H1 (cell line): ENCODE measurements around the gene MBD3L3. TPM values are rescaled to one million over a fixed set of nuclear protein-coding genes. Genes with fewer than 3 reads are reported as not detected.

ENCODE experiments used
- ASH2L ChIP-seq: fragments of 200-600, 300-600 bp; sonication (generic); IDR thresholded peaks from one replicate; pipeline ENCODE4 v1.7.1; 2017; ENCODE audit warnings: low read length
- FOSL1 ChIP-seq: IDR thresholded peaks from 2 replicates; pipeline ENCODE4 v1.6.1; 2011; ENCODE audit warnings: mild to moderate bottlenecking, low read depth, low read length, moderate library complexity; ENCODE audit not compliant: insufficient read depth
- GTF2F1 ChIP-seq: IDR thresholded peaks from 2 replicates; pipeline ENCODE4 v1.6.1; 2012; ENCODE audit warnings: low read depth, low read length, improper control_type of control experiment, borderline replicate concordance
- SRF ChIP-seq: IDR thresholded peaks from 2 replicates; pipeline ENCODE4 v1.6.1; 2011; ENCODE audit warnings: mild to moderate bottlenecking, low read depth, low read length, moderate library complexity
- polyA plus RNA-seq, 7 experiments: library from polyadenylated mRNA; depleted of rRNA in 3 of 7; stranded (reverse) in 5 of 7; unstranded in 2 of 7; fragments of >200 nt in 5 of 7; fragments of 200-250 nt in 2 of 7; gene quantifications; 1 replicate in 5 of 7; 2 replicates in 1 of 7; 4 replicates in 1 of 7; pipeline versions ENCODE4 v1.2.1 to v1.2.3, GENCODE V29; 2011 to 2013; ENCODE audit warnings: missing spikeins in 2 of 7, mixed read lengths in 2 of 7
- total RNA-seq: library from RNA; stranded (reverse); fragmentation: NEBNext Ultra II Directional; extraction: Animal tissue kit (Norgen Biotek cat#: 25700); gene quantifications from 2 replicates; pipeline ENCODE4 v1.2.1, GENCODE V29; 2021
- TF ChIP-seq, protein P1 (sequence below): fragments of 300-600 bp; sonication (generic); IDR thresholded peaks from 2 replicates; pipeline ENCODE4 v1.7.1; 2012; ENCODE audit warnings: low read length, moderate library complexity, mild to moderate bottlenecking, inconsistent platforms; ENCODE audit not compliant: insufficient replicate concordance
- TF ChIP-seq, protein P2 (sequence below): IDR thresholded peaks from 2 replicates; pipeline ENCODE4 v1.6.1; 2012; ENCODE audit warnings: low read length, inconsistent platforms

MBD3L3 gene
- total and polyA plus RNA-seq, 2 of the 8 experiments (the other 6 are each of a cell fraction or from before 2014, with no cell fraction given): not detected

DNA sequence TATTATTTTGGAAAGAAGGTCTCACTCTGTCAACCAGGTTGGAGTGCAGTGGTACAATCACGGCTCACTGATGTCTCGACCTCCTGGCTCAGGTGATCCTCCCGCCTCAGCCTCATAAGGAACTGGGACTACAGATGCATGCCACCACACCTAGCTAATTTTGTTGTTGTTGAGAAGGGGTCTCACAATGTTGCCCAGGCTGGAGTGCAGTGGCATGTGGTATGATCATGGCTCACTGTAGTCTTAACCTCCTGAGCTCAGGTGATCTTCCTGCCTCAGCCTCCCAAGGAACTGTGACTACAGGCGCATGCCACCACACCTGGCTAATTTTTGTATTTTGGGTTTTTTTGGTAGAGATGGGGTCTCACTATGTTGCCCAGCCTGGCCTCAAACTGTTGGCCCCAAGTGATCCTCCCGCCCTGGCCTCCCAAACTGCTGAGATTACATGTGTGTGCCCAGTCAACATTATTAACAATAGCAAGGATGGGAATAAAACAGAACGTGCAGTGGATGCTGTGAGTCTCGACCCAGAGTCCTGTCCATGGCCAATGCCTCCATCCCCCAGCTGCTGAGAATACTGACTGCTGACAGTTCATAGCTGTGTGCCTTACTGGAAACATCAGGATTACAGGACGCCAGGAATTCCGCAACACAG, 5.4 kb upstream of the MBD3L3 start (continued):
- TF ChIP-seq FOSL1: no peak
- TF ChIP-seq SRF: no peak
- TF ChIP-seq, protein P1, sequence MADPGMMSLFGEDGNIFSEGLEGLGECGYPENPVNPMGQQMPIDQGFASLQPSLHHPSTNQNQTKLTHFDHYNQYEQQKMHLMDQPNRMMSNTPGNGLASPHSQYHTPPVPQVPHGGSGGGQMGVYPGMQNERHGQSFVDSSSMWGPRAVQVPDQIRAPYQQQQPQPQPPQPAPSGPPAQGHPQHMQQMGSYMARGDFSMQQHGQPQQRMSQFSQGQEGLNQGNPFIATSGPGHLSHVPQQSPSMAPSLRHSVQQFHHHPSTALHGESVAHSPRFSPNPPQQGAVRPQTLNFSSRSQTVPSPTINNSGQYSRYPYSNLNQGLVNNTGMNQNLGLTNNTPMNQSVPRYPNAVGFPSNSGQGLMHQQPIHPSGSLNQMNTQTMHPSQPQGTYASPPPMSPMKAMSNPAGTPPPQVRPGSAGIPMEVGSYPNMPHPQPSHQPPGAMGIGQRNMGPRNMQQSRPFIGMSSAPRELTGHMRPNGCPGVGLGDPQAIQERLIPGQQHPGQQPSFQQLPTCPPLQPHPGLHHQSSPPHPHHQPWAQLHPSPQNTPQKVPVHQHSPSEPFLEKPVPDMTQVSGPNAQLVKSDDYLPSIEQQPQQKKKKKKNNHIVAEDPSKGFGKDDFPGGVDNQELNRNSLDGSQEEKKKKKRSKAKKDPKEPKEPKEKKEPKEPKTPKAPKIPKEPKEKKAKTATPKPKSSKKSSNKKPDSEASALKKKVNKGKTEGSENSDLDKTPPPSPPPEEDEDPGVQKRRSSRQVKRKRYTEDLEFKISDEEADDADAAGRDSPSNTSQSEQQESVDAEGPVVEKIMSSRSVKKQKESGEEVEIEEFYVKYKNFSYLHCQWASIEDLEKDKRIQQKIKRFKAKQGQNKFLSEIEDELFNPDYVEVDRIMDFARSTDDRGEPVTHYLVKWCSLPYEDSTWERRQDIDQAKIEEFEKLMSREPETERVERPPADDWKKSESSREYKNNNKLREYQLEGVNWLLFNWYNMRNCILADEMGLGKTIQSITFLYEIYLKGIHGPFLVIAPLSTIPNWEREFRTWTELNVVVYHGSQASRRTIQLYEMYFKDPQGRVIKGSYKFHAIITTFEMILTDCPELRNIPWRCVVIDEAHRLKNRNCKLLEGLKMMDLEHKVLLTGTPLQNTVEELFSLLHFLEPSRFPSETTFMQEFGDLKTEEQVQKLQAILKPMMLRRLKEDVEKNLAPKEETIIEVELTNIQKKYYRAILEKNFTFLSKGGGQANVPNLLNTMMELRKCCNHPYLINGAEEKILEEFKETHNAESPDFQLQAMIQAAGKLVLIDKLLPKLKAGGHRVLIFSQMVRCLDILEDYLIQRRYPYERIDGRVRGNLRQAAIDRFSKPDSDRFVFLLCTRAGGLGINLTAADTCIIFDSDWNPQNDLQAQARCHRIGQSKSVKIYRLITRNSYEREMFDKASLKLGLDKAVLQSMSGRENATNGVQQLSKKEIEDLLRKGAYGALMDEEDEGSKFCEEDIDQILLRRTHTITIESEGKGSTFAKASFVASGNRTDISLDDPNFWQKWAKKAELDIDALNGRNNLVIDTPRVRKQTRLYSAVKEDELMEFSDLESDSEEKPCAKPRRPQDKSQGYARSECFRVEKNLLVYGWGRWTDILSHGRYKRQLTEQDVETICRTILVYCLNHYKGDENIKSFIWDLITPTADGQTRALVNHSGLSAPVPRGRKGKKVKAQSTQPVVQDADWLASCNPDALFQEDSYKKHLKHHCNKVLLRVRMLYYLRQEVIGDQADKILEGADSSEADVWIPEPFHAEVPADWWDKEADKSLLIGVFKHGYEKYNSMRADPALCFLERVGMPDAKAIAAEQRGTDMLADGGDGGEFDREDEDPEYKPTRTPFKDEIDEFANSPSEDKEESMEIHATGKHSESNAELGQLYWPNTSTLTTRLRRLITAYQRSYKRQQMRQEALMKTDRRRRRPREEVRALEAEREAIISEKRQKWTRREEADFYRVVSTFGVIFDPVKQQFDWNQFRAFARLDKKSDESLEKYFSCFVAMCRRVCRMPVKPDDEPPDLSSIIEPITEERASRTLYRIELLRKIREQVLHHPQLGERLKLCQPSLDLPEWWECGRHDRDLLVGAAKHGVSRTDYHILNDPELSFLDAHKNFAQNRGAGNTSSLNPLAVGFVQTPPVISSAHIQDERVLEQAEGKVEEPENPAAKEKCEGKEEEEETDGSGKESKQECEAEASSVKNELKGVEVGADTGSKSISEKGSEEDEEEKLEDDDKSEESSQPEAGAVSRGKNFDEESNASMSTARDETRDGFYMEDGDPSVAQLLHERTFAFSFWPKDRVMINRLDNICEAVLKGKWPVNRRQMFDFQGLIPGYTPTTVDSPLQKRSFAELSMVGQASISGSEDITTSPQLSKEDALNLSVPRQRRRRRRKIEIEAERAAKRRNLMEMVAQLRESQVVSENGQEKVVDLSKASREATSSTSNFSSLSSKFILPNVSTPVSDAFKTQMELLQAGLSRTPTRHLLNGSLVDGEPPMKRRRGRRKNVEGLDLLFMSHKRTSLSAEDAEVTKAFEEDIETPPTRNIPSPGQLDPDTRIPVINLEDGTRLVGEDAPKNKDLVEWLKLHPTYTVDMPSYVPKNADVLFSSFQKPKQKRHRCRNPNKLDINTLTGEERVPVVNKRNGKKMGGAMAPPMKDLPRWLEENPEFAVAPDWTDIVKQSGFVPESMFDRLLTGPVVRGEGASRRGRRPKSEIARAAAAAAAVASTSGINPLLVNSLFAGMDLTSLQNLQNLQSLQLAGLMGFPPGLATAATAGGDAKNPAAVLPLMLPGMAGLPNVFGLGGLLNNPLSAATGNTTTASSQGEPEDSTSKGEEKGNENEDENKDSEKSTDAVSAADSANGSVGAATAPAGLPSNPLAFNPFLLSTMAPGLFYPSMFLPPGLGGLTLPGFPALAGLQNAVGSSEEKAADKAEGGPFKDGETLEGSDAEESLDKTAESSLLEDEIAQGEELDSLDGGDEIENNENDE: no peak
- TF ChIP-seq, protein P2, sequence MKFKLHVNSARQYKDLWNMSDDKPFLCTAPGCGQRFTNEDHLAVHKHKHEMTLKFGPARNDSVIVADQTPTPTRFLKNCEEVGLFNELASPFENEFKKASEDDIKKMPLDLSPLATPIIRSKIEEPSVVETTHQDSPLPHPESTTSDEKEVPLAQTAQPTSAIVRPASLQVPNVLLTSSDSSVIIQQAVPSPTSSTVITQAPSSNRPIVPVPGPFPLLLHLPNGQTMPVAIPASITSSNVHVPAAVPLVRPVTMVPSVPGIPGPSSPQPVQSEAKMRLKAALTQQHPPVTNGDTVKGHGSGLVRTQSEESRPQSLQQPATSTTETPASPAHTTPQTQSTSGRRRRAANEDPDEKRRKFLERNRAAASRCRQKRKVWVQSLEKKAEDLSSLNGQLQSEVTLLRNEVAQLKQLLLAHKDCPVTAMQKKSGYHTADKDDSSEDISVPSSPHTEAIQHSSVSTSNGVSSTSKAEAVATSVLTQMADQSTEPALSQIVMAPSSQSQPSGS: no peak
- no peak for TF ChIP-seq ASH2L
- TF ChIP-seq GTF2F1: no peak
